ENCODE measurements around the gene CFAP65. TPM values are rescaled to one million over a fixed set of nuclear protein-coding genes. Genes with fewer than 3 reads are reported as not detected.

Gene CFAP65
- polyA plus RNA-seq, 1 donor: 0.28 TPM

- no peak for DNase-seq
These were observed 48.5 kb downstream of the CFAP65 start for GRCh38 chr2:218992703-218993344.

- DNase-seq: no peak
These were observed 49.1 kb downstream of the CFAP65 start for GRCh38 chr2:218992196-218992595.

DNA sequence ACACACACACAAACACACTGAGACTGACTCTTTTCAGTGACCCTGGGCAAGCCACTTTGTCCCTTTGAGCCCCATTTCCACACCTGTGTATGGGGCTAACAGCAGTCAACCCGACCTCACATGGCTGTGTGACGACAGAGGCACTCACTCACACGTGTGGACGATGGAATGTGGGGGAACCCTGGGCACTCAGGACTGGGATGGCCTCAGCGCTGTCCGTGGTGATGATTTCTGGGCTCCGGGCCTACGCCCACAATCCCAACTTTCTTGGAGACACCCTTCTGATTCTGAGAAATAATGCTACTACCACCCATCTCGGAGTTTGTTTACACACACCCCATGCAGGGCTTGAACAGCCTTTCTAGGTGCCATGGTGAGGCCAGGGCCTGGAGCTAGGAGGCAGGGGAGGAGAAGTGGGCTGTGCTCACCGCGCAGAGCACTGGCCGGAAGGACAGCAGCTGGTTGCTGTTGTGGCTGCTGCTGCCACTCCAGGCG lies 49.6 kb downstream of the CFAP65 start:
- DNase-seq: no peak

GRCh38 chr2:218990612-218991011 lies 50.7 kb downstream of the CFAP65 start:
- DNase-seq: no peak

GRCh38 chr2:218990052-218990451 lies 51.3 kb downstream of the CFAP65 start:
- no peak for DNase-seq

DNA sequence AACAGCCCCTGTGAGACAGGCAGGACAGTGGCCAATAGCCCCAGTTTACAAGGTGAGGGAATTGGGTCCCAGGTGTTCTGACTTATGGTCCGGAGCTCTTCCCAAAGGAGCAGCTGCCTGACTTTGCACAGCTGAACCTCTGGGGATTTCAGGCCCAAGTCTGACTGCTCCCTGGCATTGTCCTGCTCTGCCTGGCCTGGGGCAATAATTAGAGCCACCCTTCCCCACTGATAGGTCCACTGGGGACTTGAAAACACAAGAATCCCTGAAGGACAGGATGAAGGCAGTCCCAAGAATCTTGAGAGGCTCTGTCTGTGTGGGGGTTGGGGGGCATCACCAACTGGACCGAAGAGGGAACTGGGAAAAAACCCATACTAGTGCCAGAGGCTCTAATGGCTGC lies 52.7 kb downstream of the CFAP65 start:
- no peak for DNase-seq

DNA sequence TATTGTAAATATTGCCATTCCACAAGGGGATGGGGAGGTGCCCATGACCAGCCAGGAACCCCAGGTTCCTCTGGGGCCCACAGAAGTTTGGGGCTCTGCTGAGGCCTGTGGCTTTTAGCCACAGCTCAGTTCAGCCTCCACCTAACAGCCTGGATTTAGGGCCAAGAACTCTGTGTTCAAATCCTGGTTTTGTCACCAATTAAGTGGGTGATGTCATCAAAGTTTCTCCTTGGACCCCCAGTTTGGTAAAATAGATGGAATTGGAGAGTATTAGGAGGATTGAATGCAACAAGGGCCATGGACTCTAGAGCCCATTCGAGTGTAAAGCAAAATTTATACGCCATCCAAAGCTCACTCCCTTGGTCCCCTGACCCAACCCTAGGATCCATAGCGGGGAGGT lies 53.2 kb downstream of the CFAP65 start:
- DNase-seq: no peak

- no peak for DNase-seq
These were observed 55.1 kb downstream of the CFAP65 start for GRCh38 chr2:218986148-218986761.

DNA sequence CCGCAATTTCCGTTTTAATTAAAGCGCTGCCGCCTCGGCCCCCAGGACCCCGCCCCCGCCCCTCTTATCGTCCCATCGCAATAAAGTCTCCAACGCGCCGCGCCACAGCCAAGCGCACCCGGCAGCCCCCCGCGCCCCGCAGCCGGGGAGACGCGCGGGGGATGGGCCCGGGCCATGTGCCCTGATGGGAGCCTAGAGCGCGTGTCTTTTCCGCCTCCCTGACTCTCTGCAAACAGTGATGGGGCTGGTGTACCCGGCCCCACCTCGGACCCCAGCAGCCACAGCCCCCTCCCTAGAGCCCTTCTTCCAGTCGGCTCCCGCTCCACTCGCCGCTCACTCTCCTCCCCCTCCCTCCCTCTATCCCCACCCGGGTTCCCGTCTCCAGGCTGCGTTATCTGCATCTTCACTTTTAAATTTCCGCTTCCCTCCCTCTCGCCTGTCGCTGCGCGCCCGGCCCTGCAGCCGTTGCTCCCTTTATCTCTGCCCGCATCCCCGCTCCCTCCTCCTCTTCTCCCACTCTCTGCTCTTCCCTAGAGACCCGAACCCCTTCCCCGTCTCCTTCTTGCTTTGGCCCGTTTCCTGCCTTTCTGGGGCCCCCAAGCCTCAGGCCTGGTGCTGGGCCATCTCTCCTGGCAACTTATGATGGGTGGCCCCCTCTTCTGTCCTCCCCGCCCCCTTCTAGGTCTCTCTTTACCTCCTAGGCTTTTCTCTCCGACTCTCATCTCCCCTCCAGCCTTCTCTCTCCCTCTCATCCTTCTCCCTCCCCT lies 55.8 kb downstream of the CFAP65 start:
- DNase-seq: no peak

GRCh38 chr2:218985021-218985324 lies 56.3 kb downstream of the CFAP65 start, which contains the start of gene FEV:
TSS of gene FEV (minus strand) at chr2:218985184. CDS start at chr2:218985075, 109 bp downstream.
- no peak for DNase-seq

DNA sequence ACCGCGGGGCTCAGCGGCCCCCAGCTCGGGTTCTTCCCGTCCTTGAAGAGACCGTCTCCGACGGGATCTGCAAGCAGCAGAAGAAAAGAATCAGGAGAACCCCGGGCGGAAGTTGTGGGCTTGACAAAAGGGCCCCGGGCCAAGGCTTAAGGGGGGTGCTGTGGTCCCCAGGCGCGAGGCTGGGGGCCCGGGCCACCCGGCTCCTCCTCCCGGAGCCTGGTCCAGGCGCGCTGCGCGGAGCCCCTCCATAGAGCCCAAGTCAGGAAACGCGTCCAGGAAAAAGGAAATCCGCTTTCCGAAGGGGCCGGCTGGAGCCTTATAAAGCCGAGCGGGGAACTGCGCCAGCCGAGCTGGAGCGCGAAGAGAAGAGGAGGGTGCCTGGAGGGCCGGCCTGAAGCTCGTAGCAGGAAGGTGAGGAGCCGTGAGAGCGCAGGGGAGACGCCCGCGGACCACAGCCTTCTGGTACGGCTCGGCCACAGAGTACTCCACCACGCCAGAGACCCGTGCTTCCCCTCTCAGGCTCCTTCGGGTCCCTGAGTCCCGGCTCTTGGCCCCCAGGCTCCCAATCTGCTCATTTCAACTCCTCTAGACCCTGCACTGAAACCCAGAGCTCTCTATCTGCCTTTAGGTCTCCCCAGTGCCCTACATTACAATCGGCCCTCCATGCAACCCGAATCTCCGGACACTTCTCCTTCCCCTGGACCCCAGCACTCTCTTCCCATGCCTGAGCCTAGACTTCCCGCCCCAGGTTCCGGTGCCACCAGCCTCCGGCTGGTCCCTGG lies 56.9 kb downstream of the CFAP65 start:
- no peak for DNase-seq

DNA sequence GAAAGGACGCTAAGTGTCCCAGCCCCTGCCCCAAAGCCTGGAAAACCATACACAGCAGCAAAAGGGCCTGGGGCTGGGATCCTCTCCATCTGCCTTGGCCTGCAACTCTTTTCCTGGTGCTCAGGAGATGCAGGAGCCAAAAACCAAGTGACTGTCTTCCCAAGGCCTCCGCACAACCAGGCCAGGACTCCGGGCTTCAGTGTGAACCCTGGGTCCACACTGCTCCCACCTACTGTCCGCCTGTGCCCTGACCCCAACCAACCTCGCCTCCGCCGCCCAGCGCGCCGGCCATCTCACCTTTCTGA lies 57.4 kb downstream of the CFAP65 start:
- DNase-seq: no peak

GRCh38 chr2:218983263-218983933 lies 57.9 kb downstream of the CFAP65 start:
- no peak for DNase-seq

GRCh38 chr2:218982586-218983262 lies 58.6 kb downstream of the CFAP65 start:
- no peak for DNase-seq

DNA sequence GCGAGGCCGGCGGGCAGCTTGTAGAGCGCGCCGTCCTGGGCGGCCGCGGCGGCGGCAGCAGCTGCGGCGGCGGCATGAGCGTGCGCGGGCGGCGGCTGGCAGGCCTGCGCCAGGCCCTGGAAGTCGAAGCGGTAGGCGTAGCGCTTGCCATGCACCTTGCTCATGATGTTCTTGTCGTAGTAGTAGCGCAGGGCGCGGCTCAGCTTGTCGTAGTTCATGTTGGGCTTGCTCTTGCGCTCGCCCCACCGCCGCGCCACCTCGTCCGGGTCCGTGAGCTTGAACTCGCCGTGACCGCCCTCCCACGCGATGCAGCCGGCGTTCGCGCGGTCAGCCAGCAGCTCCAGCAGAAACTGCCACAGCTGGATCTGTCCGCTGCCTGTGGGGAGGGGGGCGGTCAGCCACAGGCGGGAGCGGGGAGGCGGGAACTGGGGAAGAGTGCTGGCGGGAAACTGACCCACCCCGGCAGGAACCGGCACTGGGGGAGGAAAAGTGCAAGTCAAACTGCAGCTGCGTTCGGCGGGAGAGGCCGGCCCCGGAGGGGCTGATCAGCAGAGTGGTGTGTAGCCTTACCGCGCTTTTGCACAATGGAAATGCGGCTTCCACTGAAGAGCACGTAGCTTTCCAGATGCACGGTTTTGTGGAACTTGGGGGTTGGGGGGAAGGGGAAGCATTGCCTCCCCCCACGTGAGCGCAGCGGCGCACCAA lies 59.3 kb downstream of the CFAP65 start:
- no peak for DNase-seq

DNA sequence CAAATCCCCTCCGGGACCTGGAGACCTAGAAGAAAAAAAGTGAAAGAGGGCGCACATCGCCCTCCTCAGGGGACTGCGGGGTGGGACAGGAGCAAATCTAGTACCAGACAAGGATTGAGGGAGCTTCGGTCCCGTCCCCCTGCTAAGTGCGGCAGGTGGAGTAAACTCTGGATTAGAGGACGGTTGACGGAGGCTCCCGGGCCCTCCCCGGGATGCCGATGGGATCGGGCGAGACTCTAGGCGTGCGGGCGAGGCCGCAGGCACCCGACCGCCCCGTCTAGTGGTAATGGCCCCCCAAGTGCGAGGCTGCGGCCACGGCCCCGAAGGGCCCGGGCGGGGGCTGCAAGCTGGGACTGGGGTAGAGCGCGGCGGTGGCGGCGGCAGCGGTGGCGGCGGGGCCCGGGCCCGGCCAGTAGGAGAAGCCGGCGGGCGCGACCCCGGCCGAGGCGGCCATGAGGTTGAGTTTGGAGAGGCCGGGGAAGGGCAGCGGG lies 59.9 kb downstream of the CFAP65 start:
- DNase-seq: no peak

- no peak for DNase-seq
These were observed 60.5 kb downstream of the CFAP65 start for GRCh38 chr2:218980735-218981389.

DNA sequence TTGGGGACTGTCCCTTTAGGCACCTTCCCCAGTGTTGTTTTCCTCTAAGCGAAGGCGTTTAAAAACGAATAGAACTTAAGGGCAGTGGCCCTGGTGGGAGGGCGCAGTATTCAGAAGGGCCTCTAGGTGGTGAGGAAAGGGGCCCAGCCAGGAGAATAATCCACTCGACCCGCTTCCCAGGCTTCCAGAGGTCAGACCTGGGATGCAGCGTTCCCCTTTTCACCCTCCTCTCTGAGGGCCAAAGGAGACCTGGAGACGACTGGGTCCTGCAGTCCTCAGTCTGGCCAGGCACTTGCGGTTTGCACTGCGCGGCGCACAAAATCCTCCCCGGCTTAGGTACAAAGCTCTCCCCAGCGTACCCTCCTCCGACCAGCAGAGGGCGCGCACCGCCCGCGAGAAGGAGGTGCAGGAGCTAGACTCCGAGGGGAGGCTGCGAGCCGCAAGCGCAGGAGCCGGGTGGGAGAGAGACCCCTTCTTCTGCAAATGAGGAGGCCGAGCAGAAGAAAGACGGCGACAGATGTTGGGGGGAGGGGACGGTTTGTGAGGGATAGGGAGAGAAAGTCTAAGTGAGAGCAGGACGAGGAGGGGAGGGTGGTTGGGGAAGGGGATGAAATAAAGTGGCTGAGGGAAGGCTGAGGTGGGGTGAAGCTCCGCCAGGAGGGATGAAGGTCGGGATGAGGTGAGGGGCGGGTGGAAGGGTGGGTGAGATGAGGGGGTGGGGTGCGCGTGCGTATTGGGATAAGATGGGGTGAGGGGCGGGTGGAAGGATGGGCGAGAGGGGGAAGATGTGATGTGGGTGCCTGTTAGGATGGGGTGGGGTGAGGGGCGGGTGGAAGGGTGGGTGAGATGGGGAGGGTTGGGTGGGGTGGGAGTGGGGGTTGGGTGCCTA lies 61.2 kb downstream of the CFAP65 start:
- peak; percentile 77 for DNase-seq

Measured in left kidney (tissue), 2 donors.